ENCODE data around the gene LHX2. TPM values are rescaled to one million over a fixed set of nuclear protein-coding genes. Genes with fewer than 3 reads are reported as not detected.

LHX2 gene
- total and polyA plus RNA-seq, 2 of the 13 experiments (the other 11 are each of a cell fraction or from before 2014, with no cell fraction given) = not detected

GRCh38 chr9:124004593-124004992 is 7.0 kb upstream of the LHX2 start:
- no peaks in the 10 kb centered on the region for H3K79me2 ChIP-seq (ENCODE audit: insufficient read depth, low read length)
- H2AFZ ChIP-seq (ENCODE audit: low read length) = no peak overlapping the region
- BruUV-seq (replicated peaks) = no TSS peak
- intact Hi-C loops (cut with micrococcal nuclease; ENCODE audit: unreplicated experiment) (no loop called here), in situ Hi-C loops (cut with HindIII; ENCODE audit: extremely low pct_ligation_motif_present, low pct_unique_long_range_greater_than_20kb) (no loop called here)
- no peaks in the 10 kb centered on the region for H3K9me3 ChIP-seq (ENCODE audit: low read length)
- H4K20me1 ChIP-seq (ENCODE audit: insufficient read depth, low read length) = no peaks in the 10 kb centered on the region; the same call in 1 of the 2 replicates
- whole genome bisulfite sequencing (ENCODE audit: low lambda C conversion rate) = 3% methylated on average over 4 of the region's 4 CpGs
- peaks cover 15% of the 10 kb centered on the region; the same call in 1 of the 2 replicates for H3K4me1 ChIP-seq (ENCODE audit: insufficient read depth, low read length)
- ChIA-PET POLR2A (no interaction called here), CTCF (ENCODE audit: low intra/inter-chr PET ratio, low total read pairs) (no interaction called here)
- TF ChIP-seq IKZF5 (CRISPR knock-in tag; IDR thresholded peaks at IDR 0.05) (no peak), RNF219 (CRISPR knock-in tag; IDR thresholded peaks at IDR 0.05) (no peak), CBX2 (IDR thresholded peaks at IDR 0.05; ENCODE audit: low read depth, low read length) (no peak), CBX2 (CRISPR knock-in tag; IDR thresholded peaks at IDR 0.05; ENCODE audit: low read depth) (no peak), MBD4 (IDR thresholded peaks at IDR 0.05; ENCODE audit: borderline replicate concordance, low read length) (no peak), ARNTL (CRISPR knock-in tag; IDR thresholded peaks at IDR 0.05) (no peak), PRDM15 (CRISPR knock-in tag; IDR thresholded peaks at IDR 0.05) (no peak), HDAC6 (IDR thresholded peaks at IDR 0.05; ENCODE audit: low read depth, low read length) (no peak), ZNF687 (CRISPR knock-in tag; IDR thresholded peaks at IDR 0.05) (no peak)
- no peaks in the 10 kb centered on the region for H3K36me3 ChIP-seq (replicated peaks in 1 of 2; ENCODE audit: control insufficient read depth in 1 of 2, insufficient read depth in 2 of 2, low read length in 2 of 2)
- ATAC-seq (no peak), DNase-seq (ENCODE audit: low spot score) (no peak), FAIRE-seq (no peak)
- H3K4me3 ChIP-seq (replicated peaks in 1 of 3; ENCODE audit: insufficient read depth in 1 of 3, low read depth in 2 of 3, low read length in 3 of 3) = no peak overlapping the region
- H3K4me2 ChIP-seq (ENCODE audit: low read depth, low read length) = no peak overlapping the region
- H3K9ac ChIP-seq (ENCODE audit: insufficient read depth, low read depth, low read length) = no peak overlapping the region
- H3K27ac ChIP-seq (ENCODE audit: extremely low read length, insufficient read depth, low read length) = no peak overlapping the region
- H3K27me3 ChIP-seq (ENCODE audit: control insufficient read depth in 1 of 2, insufficient read depth in 2 of 2, low read length in 2 of 2) = peaks cover 8 to 92% of the 10 kb centered on the region in 2 experiments

Data from HepG2 (cell line).